GM21390 (cell line): ENCODE measurements around the gene RASA1.
"Not testable (repeated sequence)": the region's sequence is repeated elsewhere in the genome, so short reads cannot be mapped to it uniquely, and the experiment has no call there.

Source experiments
- ATAC-seq: cut with Tn5 transposase; IDR thresholded peaks from one replicate; pipeline ENCODE4 v1.9.1; 2021; ENCODE audit not compliant: unreplicated experiment

The RASA1 gene

DNA sequence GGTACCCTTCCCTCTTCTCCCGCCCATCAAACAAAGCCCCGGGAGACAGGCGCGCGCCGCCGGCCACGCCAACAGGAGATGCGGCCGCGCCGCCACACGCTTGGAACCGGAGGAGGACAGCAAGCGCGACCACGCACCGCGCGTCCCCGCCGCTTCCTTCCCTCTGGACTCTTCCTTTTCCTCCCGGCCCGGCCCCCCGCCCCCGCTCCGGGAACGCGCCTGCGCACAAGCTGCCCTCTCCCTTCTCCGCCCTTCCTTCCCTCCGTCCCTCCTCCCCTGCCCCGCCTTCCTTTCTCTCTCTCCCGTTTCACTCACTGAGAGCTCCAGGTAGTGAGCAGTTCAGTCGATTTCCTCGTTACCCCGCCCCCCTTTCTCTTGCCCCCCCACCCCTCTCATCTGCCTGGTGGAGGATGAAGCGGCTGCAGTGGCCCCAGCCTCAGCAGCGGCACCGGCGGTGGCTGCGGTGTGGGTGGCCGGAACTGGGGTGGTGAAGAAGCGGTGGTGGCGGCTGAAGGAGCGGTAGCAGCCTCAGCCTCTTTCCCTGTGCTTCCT lies at the start of gene RASA1:
Gene RASA1, plus strand, starts transcription at position 310 of the 552 bp plus-strand sequence. CDS start 569 bp downstream, outside the sequence.
- ATAC-seq, result peak; percentile 58

DNA sequence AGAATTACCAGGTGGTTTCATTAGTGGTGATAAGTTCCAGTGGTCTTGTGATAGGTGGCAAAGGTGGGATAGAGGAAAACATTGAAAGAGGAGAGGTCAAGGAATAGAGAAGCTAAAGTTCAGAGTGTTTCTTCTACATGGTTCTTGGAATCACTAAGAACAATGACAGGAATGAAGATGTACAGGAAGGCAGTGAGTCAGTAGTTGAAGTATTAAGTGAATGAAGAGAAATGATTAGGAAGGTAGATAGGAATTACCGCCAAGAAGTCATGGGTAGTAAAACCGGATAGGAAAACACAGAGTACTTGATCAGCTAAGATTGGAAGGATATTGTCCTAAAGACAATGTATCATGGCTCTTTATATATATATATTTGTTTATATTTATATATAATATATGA lies 37.9 kb upstream of the RASA1 start:
- ATAC-seq, result no peak

DNA sequence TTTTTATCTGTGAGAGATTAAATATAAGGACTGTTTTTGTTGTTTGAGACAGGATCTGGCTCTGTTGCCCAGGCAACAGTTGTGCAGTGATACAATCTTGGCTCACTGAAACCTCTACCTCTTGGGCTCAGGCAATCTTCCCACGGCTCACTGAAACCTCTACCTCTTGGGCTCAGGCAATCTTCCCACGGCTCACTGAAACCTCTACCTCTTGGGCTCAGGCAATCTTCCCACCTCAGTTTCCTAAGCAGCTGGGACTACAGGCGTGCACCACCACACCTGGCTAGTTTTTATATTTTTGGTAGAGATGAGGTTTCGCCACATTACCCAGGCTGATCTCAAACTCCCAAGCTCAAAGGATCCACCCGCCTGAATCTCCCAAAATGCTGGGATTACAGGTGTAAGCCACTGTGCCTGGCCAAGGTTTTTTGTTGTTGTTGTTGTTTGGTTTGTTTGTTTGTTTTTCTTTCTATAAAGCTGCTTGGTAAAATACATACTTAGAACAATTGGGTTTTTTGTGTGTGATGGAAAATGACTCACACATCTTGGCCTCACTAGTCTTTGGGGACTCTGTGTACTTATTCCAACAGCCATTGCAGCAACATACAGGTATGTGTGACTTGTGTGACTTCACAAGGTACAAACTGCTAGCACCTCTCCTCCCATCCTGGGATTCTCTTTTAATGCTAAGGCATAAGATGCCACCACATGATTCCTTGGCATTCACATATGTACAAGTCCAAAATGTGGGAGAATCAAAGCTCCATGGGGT lies 36.5 kb upstream of the RASA1 start:
- peak; percentile 97 for ATAC-seq

DNA sequence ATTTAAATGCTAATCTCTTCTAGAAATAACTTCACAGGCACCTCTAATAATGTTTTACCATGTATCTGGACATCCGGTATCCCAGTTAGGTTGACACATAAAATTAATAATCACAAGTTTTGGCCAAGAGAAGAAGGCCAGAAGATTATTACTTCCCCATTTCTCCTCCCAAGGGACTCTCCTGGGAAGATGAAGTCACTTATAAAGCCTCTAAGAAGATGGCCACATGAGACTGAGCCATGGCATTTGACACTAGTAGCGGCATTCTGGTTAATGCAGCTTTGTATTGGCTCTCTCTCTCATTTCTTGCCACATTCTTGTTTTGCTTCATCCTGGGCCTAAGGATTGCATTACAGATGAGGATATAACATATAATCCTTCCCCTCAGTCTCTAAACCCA lies 34.5 kb upstream of the RASA1 start:
- no peak for ATAC-seq

DNA sequence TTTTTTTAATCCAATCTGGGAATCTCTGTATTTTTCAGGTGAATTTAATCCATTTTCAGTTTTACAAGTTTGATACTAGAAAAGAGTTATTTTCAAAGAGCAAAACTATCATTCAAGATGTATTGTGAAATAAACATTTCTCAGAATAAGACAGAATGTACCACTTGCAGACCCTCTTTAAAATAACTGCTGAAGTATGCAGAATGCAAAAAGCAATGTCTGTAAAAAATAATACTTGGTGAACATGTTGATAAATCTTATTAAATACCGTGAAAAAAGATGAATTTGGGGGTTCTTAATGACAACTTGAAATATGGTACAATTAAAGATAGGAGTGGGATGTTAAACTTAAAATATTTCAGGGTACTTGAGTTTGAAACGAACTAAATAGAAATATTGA lies 26.1 kb upstream of the RASA1 start:
- ATAC-seq, result no peak

DNA sequence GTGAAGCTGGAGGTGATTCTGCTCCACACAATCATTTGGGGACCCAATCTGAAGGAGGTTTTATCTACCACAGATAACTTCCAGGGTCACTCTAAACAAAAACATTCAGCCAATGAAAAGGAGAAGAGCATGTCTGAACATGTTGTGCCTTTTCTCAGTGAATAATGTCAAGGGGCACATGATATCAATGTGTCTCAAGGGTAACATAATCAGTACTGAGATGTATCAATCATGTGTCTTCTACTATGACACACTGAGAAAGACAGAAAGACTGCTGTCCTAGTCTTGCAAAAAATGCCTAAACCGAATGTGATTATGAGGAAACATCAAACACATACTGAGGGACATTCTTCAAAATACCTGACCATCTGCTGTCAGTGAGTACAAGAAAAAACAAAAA lies 25.4 kb upstream of the RASA1 start:
- no peak for ATAC-seq

DNA sequence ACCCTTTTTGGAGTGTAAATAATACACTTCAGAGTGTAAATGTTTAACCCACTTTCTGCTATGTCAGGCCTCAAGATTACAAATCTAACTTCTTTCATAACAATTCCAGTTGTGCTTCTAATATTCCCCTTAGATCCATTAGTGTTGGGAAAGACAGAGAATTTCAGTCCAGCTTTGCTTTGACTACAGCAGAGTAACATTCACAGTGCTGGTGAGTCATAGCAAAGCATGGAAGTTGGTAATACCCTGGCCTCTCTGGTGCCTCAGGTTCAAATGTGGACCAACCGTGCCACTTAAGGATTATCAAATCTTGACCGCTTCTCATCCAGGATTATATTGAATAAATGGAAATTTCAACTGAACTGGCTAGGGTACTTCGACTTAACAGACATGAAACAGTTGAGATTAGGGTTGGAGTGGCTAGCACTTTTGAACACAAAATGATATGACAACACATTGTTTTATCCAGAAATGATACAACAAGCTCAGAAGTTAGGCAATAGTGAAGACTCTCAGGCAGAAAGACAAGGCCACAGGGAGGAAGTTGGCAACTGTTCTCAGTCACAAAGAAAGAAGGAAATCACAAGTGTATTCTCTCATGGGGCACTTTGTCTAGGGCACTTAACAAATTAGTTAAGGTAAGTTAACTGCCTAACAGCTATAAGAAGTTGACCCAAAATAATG lies 24.4 kb upstream of the RASA1 start:
- no peak for ATAC-seq

DNA sequence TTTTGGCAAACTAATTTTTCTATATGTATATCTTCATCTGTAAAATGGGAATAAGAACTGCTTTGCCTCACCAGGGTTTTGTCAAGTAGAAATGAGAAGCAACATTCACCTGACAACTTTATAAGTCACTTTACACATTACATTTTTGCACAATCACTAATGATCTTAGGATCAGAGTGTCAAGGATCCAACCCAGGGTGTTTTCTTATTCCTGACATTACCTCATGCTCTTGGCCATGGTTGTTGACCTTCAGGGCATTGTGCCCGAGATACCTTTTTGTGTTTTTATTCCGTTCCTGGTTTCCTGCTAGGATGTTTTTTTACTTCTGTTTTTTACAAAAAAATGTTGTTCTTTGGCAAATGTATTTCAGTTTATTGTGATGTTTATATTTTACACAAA lies 22.2 kb upstream of the RASA1 start:
- ATAC-seq, result no peak

DNA sequence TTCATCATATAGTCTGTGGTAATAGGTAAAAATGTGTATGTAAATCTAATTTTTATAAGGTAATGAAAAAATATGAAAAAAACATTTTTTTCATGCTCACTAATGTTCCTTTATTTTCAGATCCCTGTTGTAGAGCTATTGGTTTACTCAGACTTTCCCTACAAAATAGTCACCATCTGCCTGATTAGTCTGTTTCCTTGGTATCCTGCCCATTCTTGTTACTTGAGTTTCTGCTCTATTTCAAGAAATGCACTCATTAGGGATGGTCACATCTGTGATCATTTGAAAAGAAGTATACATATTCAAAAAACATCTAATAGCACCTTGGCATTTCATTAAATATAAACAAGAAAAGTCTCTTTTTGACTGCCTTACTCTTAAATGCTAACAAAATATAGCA lies 21.6 kb upstream of the RASA1 start:
- ATAC-seq, result no peak

DNA sequence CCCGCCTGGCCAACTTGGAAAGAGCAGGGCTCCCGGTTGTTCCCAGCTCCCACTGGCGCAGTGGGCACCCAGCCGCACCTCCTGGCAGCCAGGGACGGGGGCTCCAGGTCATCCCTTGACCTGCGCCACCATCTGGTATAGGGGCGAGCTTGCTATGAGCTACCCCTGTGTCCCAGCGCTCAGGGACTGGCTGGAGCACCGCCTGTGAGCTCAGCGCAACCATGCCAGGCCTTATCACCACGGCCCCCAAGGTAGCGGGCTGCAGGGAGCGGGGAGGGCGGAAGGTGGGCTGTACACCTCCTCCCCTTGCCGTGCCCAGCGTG lies 15.4 kb upstream of the RASA1 start:
- ATAC-seq, result no peak

DNA sequence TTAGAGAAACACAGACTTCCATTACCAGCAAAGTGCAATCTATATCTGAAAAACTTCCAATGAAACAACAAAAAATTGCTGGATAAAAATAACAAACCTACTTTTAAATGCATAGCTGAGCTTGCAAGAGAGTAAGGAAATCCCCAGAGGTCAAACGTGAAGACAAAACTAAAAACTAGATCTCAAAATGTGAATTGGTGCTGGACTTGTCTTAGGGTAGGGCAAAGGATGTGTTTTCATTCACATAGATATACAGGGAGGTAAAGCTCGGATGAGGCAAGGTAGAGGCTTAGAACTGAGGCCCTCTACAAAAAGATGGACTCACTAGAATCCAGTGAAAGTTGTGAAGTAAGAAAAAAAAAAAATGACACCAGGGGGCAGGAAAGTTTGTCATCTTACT lies 13.6 kb upstream of the RASA1 start:
- ATAC-seq, result no peak

DNA sequence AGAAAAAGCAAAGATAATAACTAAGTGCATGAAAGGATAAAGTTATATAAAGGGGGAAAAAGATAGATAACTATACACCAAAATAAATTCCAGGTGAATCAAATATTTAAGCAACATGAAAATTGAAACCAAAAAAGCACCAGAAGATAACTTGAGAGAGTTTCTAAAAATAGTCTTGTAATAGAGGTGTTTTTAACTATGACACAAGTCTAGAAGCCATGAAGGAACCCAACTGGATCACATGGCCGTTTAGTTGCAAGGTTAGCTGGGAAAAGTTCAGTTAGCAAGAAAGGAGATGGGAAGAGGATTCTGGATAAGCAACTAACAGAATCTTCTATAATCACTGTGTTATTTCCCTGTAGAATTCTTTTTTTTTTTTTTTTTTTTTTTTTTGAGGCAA lies 9.2 kb upstream of the RASA1 start:
- no peak for ATAC-seq

DNA sequence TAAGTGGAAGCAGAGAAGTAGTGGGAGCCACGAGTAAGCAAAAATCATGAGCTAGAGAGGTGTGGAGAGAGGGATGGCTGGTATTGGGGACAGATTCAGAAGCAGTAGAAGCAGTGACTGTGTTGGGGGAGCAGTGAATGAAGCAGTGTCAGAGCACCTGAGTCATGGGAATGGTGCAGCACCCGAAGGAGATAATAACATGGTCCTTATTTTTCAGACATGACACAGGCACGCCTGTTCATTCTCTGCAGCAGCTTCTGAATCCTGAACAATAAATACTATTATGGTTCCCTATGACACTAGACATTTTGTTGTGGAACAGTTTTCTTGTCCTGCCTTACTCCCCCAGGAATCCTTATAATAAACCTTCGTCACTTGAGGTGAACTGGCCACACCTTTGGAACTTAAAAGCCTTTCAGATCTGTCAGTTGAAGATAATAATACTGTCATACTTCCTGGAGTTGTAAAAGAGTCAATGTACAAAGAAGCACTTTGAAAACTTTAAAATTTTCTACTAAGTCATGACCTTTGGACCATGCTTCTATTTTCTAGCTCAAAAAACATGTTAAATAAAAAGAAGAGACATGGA lies 7.0 kb upstream of the RASA1 start:
- no peak for ATAC-seq

DNA sequence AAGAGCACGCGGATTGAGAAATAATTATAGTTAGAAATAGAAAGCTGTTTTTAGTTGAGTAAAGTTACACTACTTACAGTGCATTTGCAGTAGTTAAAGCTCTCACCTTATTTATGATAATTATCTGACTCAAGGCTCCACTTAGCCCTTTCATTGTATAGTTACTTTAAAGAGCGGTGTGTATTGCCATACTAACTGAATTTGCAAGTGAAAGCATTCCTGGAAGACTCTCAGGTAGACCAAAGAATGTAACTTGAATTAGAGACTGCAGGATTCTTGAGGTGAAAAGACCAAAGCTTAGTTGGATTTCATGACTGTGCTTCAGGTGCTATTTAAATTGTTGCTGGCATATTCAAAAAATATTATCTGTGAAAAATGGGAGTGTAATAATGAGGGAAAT lies 4.2 kb upstream of the RASA1 start:
- ATAC-seq, result no peak

DNA sequence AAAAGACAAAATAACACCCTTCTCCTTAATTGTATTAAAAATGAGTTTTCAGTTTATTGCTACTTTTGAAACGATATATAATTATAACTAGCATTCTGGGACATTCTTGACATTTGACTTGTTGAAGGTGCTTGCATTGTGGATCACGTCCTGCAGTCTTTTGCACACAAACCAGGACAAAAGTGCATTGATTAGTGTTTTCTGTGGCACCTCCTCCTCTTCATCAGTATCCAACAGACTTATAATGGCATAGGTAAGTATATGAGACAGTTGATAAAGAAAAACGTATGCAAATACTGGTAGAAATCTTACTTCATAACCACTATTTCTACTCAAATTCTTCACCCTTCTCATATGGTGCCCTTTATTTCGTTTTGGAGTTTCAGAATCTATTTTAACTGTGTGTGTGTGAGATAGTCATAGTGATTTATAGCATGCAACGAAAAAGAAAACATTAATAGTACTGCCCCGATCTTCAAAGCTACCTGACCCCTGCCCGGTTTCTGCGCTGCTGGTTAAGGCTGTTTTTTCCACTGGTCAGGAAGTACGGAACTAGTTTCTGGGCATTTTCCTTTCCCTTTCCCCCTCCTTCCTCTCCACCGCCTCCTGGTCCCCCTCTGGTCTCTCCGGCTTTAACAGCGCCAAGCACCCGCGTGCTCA lies 639 bp upstream of the RASA1 start:
- ATAC-seq, result peak; percentile 33

DNA sequence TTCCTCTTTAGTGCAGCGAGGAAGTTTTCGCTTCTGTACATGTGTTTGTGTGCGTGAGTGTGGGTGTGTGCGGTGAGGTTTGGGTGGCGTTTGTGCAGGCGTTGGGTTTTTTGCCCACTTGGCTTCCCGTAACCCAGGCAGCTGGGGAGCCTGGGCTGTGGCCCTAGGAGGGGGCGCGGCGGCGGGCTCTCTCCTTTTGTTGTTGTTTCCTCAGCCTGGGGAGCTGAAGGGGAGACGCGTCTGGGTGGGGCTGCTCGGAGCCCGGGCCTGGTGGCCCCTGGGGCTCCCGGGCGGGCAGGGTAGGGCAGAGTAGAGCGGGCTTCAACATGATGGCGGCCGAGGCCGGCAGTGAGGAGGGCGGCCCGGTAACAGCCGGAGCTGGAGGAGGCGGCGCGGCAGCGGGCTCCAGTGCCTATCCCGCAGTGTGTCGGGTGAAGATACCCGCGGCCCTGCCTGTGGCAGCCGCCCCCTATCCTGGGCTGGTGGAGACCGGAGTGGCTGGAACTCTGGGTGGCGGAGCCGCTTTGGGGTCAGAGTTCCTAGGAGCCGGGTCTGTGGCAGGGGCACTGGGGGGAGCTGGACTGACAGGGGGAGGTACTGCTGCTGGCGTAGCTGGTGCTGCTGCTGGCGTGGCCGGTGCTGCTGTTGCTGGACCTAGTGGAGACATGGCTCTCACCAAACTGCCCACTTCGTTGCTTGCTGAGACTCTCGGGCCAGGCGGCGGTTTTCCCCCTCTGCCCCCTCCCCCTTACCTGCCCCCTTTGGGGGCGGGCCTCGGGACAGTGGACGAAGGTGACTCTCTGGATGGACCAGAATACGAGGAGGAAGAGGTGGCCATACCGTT lies 665 bp downstream of the RASA1 start:
- peak; percentile 50 for ATAC-seq

DNA sequence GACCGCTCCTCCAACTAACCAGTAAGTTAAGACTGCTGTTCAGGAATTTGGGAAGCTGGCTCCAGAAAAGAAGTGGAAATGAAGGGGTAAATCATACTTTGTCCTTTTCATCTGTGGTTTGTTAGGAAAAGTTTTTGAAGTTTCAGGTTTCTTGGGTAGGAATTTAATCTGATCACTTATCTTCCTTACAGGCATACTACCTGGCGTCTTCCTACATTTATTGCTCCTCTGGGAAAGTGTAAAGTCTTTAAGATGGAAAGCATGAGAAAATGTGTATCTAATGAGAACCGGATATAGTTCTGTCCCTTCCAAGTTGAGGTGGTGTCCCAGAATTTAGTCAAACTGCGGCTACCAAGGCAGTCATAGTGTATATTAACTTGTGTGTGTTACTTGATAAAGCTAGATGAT lies 1.3 kb downstream of the RASA1 start:
- no peak for ATAC-seq

DNA sequence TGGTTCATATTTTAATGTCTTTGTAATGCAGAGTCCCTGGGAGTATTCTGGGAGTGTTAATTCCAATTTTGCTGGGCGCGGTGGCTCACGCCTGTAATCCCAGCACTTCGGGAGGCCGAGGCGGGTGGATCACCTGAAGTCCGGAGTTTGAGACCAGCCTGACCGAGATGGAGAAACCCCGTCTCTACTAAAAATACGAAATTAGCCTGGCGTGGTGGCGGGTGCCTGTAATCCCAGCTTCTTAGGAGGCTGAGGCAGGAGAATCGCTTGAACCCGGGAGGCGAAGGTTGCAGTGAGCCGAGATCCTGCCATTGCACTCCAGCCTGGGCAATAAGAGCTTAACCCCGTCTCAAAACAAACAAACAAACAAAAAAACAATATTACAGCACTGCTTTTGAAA lies 3.2 kb downstream of the RASA1 start:
- ATAC-seq, result not testable (repeated sequence)

DNA sequence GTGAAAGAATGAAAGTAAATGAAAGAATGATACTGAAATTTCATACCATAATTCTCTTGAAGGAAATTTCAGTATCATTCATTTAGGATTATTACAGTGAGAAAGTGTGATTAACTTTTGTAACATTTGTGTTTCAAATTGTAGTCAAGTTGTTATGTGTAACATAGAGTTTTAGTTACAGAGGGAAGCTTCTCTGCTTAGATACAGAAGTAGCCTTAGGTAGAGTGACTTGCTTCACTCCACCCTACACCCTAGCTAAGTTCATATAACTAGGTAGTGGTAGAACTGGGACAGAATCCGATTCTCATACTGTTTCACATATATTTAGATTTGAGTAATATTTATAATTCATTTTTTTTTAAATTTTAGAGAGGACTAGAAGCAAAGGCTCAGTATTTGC lies 9.0 kb downstream of the RASA1 start:
- ATAC-seq, result no peak

DNA sequence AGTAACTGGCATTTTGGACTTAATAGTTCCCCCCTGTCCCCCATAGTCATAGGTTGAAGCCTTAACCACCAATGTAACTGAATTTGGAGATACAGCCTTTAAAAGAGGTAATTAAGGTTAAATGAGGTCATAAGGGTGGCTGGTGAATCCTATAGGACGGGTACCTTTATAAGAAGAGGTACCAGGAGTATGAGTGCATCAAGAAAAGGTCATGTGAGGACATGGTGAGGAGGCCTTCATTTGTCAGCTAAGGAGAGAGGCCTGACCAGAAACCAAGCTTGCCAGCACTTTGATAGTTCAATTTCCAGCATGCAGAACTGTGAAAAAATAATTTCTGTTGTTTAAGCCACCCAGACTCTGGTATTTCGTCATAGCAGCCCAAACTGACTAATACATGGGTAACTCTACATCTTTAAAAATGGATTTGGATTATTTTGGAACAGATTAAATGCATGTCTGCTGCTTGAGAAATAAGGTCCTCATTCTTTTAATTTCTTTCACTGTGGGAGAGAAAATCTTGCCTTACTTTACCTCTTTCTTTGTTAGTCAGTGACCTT lies 9.7 kb downstream of the RASA1 start:
- no peak for ATAC-seq
